ENCODE results near the gene GDF10.

Gene GDF10

GRCh38 chr10:47311193-47311931 lies 11.4 kb downstream of the GDF10 start:
- TF ChIP-seq, protein P1, sequence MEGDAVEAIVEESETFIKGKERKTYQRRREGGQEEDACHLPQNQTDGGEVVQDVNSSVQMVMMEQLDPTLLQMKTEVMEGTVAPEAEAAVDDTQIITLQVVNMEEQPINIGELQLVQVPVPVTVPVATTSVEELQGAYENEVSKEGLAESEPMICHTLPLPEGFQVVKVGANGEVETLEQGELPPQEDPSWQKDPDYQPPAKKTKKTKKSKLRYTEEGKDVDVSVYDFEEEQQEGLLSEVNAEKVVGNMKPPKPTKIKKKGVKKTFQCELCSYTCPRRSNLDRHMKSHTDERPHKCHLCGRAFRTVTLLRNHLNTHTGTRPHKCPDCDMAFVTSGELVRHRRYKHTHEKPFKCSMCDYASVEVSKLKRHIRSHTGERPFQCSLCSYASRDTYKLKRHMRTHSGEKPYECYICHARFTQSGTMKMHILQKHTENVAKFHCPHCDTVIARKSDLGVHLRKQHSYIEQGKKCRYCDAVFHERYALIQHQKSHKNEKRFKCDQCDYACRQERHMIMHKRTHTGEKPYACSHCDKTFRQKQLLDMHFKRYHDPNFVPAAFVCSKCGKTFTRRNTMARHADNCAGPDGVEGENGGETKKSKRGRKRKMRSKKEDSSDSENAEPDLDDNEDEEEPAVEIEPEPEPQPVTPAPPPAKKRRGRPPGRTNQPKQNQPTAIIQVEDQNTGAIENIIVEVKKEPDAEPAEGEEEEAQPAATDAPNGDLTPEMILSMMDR (IDR thresholded peaks at IDR 0.05) = no peak

DNA sequence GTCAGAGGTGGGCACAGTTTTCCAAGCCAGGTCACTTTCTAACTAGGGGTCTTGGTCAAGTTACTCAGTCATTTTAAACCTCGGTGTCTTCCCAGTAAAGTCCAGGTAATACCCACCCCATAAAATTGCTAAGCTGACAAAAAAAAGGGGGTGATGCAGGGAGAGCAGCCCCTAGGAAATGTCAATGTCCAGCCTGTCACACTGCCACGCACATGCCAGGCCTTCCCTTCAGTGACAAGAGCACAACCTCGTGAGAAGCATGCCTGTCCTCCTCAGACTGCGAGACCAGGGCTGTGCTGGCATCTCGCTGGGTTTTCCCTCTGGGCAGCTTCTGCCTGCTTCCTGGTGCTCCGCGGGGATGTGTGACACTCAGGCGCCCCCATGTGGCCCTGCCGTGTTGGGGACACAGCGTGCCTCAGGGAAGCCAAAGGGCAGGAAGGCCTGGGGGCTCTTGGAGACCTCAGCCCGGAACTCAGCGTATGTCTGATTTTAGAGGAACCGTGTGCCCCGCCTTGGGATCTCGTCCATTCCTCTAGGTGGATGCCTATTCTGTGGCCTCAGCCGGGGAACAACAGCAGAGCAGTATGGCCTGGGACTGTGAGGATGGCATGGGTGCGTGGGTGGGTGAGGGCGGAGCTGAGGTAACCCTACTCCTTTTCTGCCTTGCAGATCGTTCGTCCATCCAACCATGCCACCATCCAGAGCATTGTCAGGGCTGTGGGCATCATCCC lies 12.1 kb downstream of the GDF10 start:
- TF ChIP-seq, protein P1 (IDR thresholded peaks at IDR 0.05) = peak; percentile 94

DNA sequence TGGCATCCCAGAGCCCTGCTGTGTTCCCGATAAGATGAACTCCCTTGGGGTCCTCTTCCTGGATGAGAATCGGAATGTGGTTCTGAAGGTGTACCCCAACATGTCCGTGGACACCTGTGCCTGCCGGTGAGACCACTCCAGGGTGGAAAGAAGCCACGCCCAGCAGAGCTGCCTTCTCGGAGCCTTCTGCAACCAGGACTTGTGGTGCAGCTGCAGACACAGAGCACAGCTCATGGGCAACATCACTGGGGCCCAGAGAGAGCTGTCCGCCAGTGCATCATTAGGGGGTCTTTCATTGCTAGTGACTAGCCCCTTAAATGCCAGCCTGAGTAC lies 12.6 kb downstream of the GDF10 start:
- TF ChIP-seq, protein P1 (IDR thresholded peaks at IDR 0.05) = no peak

DNA sequence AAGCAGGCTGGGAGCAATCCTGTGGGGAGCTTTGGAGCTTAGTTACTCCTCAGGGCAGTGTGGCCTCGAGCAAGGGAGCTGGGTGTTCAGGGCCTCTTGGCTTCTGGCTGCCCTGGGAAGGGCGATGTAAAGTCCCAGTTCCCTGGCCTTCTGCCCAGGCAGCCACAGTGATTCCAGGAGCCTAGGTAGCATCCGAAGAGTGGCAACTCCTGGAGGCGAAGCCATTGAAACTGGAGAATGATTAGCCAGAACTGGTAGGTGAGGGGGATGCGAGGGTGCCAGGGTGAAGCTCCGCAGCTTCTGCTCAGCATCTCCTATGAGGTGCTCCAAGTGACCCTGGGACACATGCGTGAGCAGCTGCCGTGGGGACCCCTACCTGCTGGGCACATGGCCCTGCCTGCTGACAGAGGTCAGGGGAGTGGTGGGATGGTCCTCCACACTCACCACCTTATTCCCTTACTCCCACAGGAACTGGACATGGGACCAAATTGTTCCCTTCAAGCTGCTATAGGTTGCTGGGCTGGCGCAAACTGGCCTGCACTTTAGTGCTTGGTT lies 14.5 kb downstream of the GDF10 start:
- TF ChIP-seq, protein P1 (IDR thresholded peaks at IDR 0.05) = no peak

DNA sequence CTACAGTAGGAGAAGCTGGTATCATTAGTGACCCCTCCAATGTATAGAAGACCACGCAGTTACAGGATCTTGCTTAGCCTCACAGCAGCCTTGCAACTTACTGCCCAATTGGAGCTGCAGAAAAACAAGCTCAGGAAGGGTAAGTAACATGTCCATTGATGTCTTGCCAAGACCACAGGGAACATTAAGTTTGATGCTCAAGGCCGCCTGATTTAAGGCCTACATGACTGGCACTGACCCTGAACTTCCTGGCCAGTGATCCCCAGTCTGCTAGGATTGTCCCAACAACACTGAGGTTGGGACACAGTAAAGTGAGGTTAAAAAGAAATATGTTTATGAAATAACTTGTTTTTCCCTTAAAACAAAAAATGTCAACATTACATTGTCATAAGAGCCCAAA lies 15.4 kb downstream of the GDF10 start:
- TF ChIP-seq, protein P1 (IDR thresholded peaks at IDR 0.05) = no peak

DNA sequence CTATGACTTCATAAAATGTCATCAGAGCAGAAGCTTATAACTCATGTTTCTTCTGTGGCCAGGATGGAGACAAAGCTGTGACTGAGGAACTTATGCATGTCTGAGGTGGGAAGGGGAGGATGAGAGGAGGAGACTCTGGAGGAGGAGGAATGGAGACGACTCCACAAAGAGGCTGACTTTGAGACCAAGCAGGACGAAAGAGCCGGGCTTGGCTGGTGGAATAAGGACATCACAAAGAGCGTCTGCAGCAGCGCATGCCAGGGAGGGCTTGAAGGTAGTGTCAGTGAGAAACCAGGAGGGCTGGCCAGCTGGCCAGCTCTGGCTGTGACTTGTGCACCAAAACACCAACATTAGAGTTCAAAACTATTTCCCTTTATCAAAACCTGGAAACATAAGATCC lies 16.1 kb downstream of the GDF10 start:
- TF ChIP-seq, protein P1 (IDR thresholded peaks at IDR 0.05) = no peak

- TF ChIP-seq, protein P1 (IDR thresholded peaks at IDR 0.05) = no peak
Measured at GRCh38 chr10:47317251-47317650, 17.3 kb downstream of the GDF10 start.

Data from LNCAP (cell line).